DND-41 (cell line): ENCODE measurements around the gene SLC16A12.

ENCODE experiments used
- ATAC-seq: fragments of 200-7000 bp; cut with Tn5 transposase; 3 replicates; pipeline ENCODE4 v1.9.1; 2021; ENCODE audit warnings: low read depth; ENCODE audit not compliant: insufficient read depth
- DNase-seq: peaks from one replicate; pipeline ENCODE4 v3.0.0-alpha.2; 2020
- H2AFZ ChIP-seq: 2 replicates; pipeline ENCODE4 v1.6.0; 2012; ENCODE audit warnings: low read depth, low read length
- H3K27ac ChIP-seq: 2 replicates; pipeline ENCODE4 v1.5.1; 2012; ENCODE audit warnings: low read length, inconsistent platforms
- H3K27me3 ChIP-seq: fragments of 200-600 bp; sonication (generic); 2 replicates; pipeline ENCODE4 v1.6.0; 2012; ENCODE audit warnings: low read length, mild to moderate bottlenecking, inconsistent platforms; ENCODE audit not compliant: insufficient read depth, poor library complexity
- H3K36me3 ChIP-seq: 2 replicates; pipeline ENCODE4 v1.5.1; 2012; ENCODE audit warnings: low read length, inconsistent platforms; ENCODE audit not compliant: insufficient read depth
- H3K4me1 ChIP-seq: 2 replicates; pipeline ENCODE4 v1.5.1; 2012; ENCODE audit warnings: mild to moderate bottlenecking, low read length; ENCODE audit not compliant: insufficient read depth
- H3K4me2 ChIP-seq: 2 replicates; pipeline ENCODE4 v1.6.0; 2012; ENCODE audit warnings: mild to moderate bottlenecking, moderate library complexity, low read length, inconsistent platforms; ENCODE audit not compliant: insufficient read depth
- H3K4me3 ChIP-seq, 2 experiments: fragments of 200-600 bp in 1 of 2; shearing (Covaris generic) in 1 of 2; 2 replicates each; pipeline ENCODE4 v1.5.1; 2012 to 2016; ENCODE audit warnings: inconsistent platforms in 2 of 2, low read length in 2 of 2, mild to moderate bottlenecking in 2 of 2, low read depth in 1 of 2, moderate library complexity in 1 of 2
- H3K79me2 ChIP-seq: 2 replicates; pipeline ENCODE4 v1.6.0; 2012; ENCODE audit warnings: low read length, inconsistent platforms; ENCODE audit not compliant: insufficient read depth
- H3K9ac ChIP-seq: 2 replicates; pipeline ENCODE4 v1.6.0; 2012; ENCODE audit warnings: low read depth, mild to moderate bottlenecking, inconsistent platforms, low read length, moderate library complexity
- H3K9me3 ChIP-seq: 2 replicates; pipeline ENCODE4 v1.5.1; 2012; ENCODE audit warnings: low read length, moderate library complexity, mild to moderate bottlenecking, inconsistent platforms; ENCODE audit not compliant: insufficient read depth, severe bottlenecking
- H4K20me1 ChIP-seq: 2 replicates; pipeline ENCODE4 v1.6.0; 2012; ENCODE audit warnings: low read length; ENCODE audit not compliant: insufficient read depth
- EZH2 ChIP-seq: IDR thresholded peaks from 3 replicates; pipeline ENCODE4 v1.6.1; 2012; ENCODE audit warnings: borderline replicate concordance, low read depth, mild to moderate bottlenecking, moderate library complexity, low read length, inconsistent platforms; ENCODE audit not compliant: severe bottlenecking
- TF ChIP-seq, protein P1 (sequence below): IDR thresholded peaks from 2 replicates; pipeline ENCODE4 v1.5.1; 2012; ENCODE audit warnings: borderline replicate concordance, low read length, moderate library complexity, mild to moderate bottlenecking; ENCODE audit not compliant: poor library complexity, severe bottlenecking; ENCODE audit errors: extremely low read depth

The SLC16A12 gene

DNA sequence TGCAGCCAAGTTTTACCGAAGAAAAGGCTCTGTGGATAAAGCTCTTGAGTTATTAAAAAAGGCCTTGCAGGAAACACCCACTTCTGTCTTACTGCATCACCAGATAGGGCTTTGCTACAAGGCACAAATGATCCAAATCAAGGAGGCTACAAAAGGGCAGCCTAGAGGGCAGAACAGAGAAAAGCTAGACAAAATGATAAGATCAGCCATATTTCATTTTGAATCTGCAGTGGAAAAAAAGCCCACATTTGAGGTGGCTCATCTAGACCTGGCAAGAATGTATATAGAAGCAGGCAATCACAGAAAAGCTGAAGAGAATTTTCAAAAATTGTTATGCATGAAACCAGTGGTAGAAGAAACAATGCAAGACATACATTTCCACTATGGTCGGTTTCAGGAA lies 132.4 kb downstream of the SLC16A12 start:
- no peak overlapping the region for H3K27ac ChIP-seq
- no peaks in the 10 kb centered on the region for H3K79me2 ChIP-seq
- DNase-seq (no peak), ATAC-seq (no peak)
- TF ChIP-seq EZH2, result no peak
- TF ChIP-seq, protein P1, sequence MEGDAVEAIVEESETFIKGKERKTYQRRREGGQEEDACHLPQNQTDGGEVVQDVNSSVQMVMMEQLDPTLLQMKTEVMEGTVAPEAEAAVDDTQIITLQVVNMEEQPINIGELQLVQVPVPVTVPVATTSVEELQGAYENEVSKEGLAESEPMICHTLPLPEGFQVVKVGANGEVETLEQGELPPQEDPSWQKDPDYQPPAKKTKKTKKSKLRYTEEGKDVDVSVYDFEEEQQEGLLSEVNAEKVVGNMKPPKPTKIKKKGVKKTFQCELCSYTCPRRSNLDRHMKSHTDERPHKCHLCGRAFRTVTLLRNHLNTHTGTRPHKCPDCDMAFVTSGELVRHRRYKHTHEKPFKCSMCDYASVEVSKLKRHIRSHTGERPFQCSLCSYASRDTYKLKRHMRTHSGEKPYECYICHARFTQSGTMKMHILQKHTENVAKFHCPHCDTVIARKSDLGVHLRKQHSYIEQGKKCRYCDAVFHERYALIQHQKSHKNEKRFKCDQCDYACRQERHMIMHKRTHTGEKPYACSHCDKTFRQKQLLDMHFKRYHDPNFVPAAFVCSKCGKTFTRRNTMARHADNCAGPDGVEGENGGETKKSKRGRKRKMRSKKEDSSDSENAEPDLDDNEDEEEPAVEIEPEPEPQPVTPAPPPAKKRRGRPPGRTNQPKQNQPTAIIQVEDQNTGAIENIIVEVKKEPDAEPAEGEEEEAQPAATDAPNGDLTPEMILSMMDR, result no peak
- no peaks in the 10 kb centered on the region for H3K27me3 ChIP-seq
- H2AFZ ChIP-seq, result no peak overlapping the region
- H3K9ac ChIP-seq, result no peak overlapping the region
- no peaks in the 10 kb centered on the region for H3K36me3 ChIP-seq
- no peaks in the 10 kb centered on the region for H3K4me1 ChIP-seq
- H4K20me1 ChIP-seq, result no peaks in the 10 kb centered on the region
- no peak overlapping the region for H3K4me2 ChIP-seq
- no peak overlapping the region for H3K4me3 ChIP-seq
- no peaks in the 10 kb centered on the region for H3K9me3 ChIP-seq

DNA sequence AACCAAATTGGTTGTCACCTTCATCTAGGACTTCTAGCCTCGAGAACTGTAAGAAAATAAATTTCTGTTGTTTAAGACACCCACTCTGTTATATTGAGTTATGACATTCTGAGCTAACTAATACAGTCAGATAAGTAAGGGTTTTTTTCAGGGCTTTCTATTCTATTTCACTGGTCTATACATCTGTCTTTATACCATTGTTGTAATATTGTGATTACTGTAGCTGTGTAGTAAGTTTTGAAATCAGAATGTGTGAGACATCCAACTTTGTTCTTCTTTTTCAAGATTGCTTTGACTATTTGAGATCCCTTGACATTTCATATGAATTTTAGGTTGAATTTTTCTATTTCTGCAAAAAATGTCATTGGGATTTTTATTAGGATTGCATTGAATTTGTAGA lies 135.4 kb downstream of the SLC16A12 start:
- Histone ChIP-seq H3K9me3 (no peaks in the 10 kb centered on the region), H3K4me1 (no peaks in the 10 kb centered on the region), H3K4me2 (no peak overlapping the region), H4K20me1 (no peaks in the 10 kb centered on the region), H3K27me3 (no peaks in the 10 kb centered on the region), H3K27ac (no peak overlapping the region), H3K4me3 (no peak overlapping the region), H3K9ac (no peak overlapping the region), H3K79me2 (no peaks in the 10 kb centered on the region), H3K36me3 (no peaks in the 10 kb centered on the region), H2AFZ (no peak overlapping the region)
- TF ChIP-seq, protein P1, result no peak
- no peak for TF ChIP-seq EZH2
- DNase-seq, result no peak
- ATAC-seq, result no peak

DNA sequence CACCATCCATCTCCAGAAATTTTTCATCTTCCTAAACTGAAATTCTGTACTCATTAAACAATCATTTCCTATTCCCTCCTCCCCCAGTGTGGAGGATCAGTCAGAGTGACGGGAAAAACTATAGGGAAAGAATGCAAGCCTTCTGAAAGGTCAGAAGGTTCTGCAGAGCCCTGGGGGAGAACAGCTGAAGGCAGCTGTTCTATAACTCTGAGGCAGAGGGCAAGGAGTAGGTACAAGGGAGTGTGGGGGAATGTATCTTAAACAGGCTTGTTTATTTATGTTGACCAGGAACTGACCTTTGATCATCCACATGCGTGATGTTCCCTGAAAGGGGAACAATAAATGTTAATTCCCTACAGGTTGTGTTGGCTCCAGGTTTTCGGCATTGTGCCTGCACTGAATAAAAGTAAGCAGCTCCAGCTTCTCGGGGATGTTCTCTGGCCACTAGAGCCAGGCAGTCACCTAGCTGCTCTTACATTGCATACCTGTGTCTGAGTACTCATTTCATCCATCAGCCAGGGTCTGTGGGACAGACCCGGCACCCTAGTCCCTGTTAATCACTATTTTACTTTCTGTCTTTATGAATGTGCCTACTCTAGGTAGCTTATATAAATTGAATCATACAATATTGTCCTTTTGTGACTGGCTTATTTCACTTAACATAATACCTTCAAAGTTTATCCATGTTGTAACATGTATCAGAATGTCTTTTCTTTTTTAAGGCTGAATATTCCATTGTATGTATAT lies 137.2 kb downstream of the SLC16A12 start:
- TF ChIP-seq EZH2, result no peak
- TF ChIP-seq, protein P1, result no peak
- no peaks in the 10 kb centered on the region for H3K27me3 ChIP-seq
- ATAC-seq, result no peak
- no peaks in the 10 kb centered on the region for H4K20me1 ChIP-seq
- H3K9ac ChIP-seq, result no peak overlapping the region
- H3K79me2 ChIP-seq, result no peaks in the 10 kb centered on the region
- H3K9me3 ChIP-seq, result no peaks in the 10 kb centered on the region
- H3K4me1 ChIP-seq, result peaks cover 4% of the 10 kb centered on the region
- no peak for DNase-seq
- H3K4me3 ChIP-seq, result no peak overlapping the region
- H2AFZ ChIP-seq, result no peak overlapping the region
- H3K27ac ChIP-seq, result no peak overlapping the region
- no peak overlapping the region for H3K4me2 ChIP-seq
- H3K36me3 ChIP-seq, result no peaks in the 10 kb centered on the region

DNA sequence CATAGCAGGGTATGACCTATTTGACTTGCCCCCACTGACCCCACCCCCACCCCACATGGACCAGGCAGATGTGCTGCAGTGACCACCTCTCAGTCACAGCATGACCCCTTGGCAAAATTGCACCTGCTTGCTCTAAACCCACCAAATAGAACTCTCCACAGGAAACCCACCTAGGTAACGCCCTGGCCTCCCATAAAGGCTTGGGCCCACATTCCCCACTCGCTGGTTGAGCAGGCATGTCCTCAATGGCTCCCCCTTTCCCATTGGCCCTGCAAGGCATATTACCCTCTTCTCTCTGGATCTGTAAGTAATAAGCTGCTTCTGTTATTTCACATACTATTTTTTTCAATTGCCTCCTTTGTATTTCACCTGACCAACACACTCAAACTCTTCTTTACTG lies 140.3 kb downstream of the SLC16A12 start:
- no peaks in the 10 kb centered on the region for H3K27me3 ChIP-seq
- peaks cover 19% of the 10 kb centered on the region for H3K4me1 ChIP-seq
- H3K36me3 ChIP-seq, result no peaks in the 10 kb centered on the region
- H3K4me3 ChIP-seq, result no peak overlapping the region
- H3K9ac ChIP-seq, result no peak overlapping the region
- H3K9me3 ChIP-seq, result no peaks in the 10 kb centered on the region
- TF ChIP-seq, protein P1, result no peak
- TF ChIP-seq EZH2, result no peak
- H3K27ac ChIP-seq, result no peak overlapping the region
- no peak for ATAC-seq
- no peaks in the 10 kb centered on the region for H3K79me2 ChIP-seq
- H3K4me2 ChIP-seq, result no peak overlapping the region
- H4K20me1 ChIP-seq, result no peaks in the 10 kb centered on the region
- no peak for DNase-seq
- no peak overlapping the region for H2AFZ ChIP-seq
